ENCODE measurements around the gene FHDC1. TPM values are rescaled to one million over a fixed set of nuclear protein-coding genes. Genes with fewer than 3 reads are reported as not detected.

The FHDC1 gene
- total and polyA plus RNA-seq, 10 of the 15 experiments (the other 5 are each of a cell fraction or from before 2014, with no cell fraction given), result 0.04 to 0.12 (median 0.06) TPM; not detected in 3

GRCh38 chr4:152974468-152975379 is 38.6 kb downstream of the FHDC1 start (continued):
- TF ChIP-seq ZBTB4 (CRISPR knock-in tag; IDR thresholded peaks at IDR 0.05), result no peak
- TF ChIP-seq ZNF217 (IDR thresholded peaks at IDR 0.05), result no peak
- no peak for TF ChIP-seq E4F1 (IDR thresholded peaks at IDR 0.05; ENCODE audit: borderline replicate concordance, partially characterized antibody)
- TF ChIP-seq IRF3 (IDR thresholded peaks at IDR 0.05), result no peak
- no peak for TF ChIP-seq POU2F2 (IDR thresholded peaks at IDR 0.05; ENCODE audit: borderline replicate concordance, low read depth, low read length)
- TF ChIP-seq ZBTB11 (CRISPR knock-in tag; IDR thresholded peaks at IDR 0.05), result no peak
- no peak for TF ChIP-seq NR2C1 (IDR thresholded peaks at IDR 0.05)
- no peak for TF ChIP-seq DPF2 (IDR thresholded peaks at IDR 0.05)
